Stimulated activated CD4-positive, alpha-beta T cell treated with anti-CD3 and anti-CD28 coated beads, Interleukin-15, amount 100 ng/mL, for 24 hours (primary cell): Measurements from ENCODE around the gene BAIAP3.
"Not testable (repeated sequence)": the region's sequence is repeated elsewhere in the genome, so short reads cannot be mapped to it uniquely, and the experiment has no call there.

Experiments
- DNase-seq: peaks from one replicate; pipeline ENCODE4 v3.0.0-alpha.2; 2020

Gene BAIAP3, protein sequence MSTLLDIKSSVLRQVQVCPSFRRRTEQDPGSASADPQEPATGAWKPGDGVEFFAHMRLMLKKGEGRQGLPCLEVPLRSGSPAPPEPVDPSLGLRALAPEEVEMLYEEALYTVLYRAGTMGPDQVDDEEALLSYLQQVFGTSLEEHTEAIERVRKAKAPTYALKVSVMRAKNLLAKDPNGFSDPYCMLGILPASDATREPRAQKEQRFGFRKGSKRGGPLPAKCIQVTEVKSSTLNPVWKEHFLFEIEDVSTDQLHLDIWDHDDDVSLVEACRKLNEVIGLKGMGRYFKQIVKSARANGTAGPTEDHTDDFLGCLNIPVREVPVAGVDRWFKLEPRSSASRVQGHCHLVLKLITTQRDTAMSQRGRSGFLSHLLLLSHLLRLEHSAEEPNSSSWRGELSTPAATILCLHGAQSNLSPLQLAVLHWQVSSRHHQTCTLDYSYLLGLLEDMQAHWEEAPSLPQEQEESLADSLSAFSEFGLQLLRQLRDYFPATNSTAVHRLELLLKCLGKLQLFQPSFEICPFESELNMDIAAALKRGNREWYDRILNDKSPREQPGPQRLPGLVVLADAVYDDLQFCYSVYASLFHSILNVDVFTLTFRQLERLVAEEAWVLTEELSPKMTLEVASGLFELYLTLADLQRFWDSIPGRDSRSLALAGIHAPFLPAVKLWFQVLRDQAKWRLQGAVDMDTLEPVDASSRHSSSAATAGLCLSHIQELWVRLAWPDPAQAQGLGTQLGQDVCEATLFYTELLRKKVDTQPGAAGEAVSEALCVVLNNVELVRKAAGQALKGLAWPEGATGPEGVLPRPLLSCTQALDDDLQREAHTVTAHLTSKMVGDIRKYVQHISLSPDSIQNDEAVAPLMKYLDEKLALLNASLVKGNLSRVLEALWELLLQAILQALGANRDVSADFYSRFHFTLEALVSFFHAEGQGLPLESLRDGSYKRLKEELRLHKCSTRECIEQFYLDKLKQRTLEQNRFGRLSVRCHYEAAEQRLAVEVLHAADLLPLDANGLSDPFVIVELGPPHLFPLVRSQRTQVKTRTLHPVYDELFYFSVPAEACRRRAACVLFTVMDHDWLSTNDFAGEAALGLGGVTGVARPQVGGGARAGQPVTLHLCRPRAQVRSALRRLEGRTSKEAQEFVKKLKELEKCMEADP

DNA sequence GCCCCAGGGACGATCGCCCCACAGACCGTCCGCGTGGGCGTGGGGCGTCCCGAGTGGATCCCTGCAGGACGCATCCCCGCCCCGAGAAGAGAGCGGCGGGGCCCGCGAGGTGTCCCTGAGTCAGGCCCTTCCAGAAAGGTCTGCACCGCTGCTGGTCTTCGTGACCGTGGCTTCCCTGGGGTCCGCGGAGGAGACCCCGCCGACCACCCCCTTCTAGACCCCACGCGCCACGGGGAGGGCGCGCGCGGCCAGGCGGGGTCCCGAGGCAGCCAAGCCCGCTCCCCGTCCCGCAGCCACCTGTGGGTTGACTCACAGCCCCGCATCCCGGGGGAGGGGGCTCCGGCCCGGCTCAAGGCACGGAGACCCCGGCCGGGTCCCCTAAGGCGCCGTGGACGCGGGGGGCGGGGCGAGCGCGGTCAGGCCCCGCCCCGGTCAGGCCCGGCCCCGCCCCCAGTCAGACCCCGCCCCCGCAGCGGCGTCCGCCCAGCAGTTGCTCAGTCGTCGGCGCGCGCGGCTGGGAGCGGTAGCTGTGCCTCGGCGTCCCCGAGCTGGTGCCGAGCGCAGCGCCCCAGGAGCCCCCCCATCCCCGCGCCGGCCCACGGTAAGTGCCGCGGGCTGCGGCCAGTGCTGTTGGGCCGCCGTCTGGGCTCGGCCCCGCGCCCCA is at the start of gene BAIAP3:
TSS of gene BAIAP3 (plus strand) at position 497 of the 664 bp plus-strand sequence. CDS start 4,905 bp downstream, outside the sequence.
- peak; percentile 68 for DNase-seq

DNA sequence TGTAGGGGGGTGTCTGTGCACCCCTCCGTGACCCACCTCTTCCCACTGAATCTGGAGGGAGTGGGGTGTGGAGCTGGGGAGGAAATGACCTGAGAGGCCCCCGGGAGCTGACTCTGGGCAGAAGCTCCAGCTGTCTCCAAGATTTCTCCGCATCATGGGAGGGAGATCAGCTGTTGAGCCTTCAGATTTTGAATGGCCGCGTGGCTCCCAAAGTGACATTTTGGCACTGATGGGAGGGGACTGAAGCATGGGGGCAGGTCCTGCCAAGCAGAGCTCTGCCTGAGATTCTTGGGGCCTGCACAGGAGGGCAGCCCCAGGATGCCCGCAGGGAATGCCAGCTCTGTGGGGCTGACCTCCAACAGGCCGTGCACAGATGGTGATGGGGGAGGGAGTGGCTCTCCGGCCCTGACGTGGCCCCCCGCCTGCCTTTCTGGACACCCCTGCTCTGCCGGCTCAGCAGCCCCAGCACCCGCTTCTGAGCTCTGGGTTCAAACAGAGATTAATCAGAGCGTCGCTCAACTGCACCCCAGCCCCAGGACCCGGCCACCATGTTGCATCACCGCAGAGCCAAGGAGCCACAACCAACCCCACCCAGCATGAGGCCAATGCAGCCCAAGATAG is 49.3 kb upstream of the BAIAP3 start:
- no peak for DNase-seq

DNA sequence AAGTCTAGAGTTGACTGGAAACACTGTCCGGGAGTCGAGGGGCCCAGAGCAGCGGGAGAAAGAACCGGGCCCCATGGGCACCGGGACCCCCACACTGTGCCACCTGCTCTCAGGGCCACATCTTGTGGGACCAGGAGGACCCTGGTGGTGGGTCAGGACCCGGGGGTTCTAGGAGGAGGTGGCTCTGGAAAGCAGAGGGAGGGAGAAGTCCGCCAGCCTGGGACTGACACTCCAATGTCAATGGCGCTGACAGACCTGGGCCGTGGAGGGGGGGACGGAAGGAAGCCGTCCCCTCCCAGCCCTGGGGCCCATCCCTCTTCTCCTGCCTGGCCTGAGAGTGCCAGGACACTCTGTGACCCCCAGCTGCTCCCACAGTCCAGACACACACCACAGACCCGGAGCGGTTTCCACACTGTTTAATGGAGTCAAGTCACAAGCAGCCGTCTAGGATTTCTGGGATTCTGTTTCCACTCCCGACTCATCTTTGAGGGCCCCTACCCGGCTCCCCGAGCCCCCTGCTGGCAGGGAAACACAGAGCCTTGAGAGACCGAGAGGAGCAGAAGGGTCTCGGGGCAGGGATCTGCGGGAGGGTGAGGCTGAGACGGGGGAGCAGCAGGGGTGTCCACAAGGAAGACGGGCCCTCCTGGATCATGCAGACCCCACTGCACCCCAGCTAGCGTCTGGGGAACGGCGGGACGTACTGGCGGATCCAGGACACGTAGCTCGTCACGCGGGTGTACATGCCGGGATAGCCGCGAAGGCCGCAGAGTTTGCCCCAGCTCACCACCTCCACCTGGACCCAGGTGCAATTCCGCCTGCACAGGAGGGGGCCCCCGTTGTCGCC is 47.6 kb upstream of the BAIAP3 start:
- DNase-seq: no peak

DNA sequence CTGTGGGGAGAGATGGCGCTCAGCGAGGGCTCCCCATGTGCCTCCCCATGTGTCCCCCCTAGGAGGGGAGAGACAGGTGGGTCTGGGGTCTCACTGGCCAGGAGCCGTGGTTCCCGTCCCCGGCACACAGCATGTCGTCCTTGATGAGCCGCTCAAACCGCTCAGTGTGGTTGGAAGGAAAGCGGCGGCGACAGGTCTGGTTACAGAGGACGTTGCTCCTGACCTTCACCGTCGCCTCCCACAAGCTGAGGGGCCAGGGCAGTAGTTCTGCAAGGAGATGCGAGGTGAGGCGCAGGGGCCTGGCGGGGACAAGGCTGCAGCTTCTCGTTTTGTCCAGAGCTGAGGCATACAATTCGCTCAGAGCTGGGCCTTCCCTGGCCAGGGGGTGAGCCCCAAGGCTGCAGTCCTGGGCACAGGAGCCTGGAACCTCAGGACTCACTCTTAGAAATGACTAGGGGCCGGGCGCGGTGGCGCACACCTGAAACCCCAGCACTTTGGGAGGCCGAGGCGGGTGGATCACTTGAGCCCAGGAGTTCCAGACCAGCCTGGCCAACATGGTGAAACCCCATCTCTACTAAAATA is 46.8 kb upstream of the BAIAP3 start:
- no peak for DNase-seq

DNA sequence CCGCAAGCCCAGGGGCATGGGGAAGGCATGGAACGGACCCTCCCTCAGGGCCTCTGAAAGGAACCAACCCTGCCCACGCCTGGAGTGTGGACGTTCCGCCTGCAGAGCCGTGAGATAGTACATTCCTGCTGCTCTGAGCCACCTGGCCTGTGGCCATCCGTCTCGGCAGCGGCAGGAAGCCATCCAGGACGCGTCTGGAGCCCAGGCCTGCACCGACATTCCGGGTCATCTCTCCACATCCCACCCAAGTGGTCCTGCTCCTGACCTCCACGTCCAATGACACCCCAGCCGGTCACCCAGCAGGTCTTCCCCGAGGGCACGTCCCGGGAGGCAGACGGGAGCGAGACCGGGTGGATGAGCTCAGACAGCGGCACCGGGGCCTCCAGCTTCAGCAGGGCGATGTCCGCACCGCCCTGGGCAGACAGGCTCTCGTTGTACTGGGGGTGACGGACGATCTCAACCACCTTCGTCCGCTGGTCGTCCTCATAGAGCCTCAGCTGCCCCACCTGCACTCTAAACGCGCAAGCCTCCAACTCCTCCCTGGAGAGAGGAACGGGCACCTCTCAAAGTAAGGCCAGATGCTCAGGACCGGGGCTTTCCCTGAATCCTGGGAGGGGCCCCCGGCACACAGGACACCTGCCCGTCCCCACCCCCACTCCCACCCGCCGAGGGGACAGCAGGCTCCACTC is 45.3 kb upstream of the BAIAP3 start:
- DNase-seq: no peak

DNA sequence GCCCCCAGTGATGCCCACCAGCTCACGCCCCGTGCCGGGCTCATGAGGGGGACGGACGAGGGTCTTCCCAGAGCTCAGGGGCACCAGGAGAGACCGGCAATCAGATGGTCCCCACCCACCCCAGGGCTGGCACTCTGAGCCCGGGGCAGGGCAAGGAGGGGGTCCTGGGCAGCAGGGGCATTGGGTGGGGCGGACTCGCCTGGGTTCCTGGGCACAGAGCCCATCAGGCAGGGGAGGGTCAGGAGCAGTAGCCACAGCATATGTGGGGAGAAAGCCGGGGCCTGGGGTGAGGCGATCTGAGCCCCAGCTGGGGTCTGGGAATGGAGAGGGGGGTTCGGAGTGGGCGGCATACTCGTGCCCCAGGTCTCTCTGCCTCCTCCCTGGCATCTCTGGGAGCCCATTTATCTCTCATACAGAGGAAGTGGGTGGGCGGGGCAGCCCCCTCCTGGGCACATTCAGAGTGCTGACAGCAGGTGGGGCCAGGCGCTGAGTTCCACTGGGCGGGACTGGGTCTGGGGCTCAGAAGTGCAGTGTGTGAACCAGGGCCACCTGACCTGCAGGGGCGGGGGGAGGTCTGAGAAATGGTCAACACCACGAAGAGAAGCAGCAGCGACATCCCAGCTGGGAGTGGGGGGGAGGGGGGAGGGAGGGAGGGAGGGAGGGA is 44.5 kb upstream of the BAIAP3 start:
- DNase-seq: peak; percentile 27

DNA sequence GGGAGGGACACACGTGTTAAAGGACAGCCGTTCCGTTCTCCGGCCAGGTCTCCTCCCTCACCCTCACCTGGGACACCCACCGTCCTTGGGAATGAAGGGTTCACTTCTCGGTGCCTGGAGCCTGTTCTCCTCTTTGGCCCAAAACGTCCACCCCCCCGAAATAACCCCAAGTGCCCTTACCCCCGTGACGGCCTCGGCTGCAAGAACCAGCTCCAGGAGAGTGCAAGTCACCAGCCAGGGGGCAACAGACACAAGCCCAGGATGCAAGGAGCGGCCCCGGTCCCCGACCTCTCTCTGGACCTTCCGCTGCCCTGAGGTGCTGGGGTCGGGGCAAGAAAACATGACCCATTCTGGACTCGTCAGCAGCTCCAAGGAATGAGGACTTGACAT is 44.0 kb upstream of the BAIAP3 start:
- DNase-seq: no peak

DNA sequence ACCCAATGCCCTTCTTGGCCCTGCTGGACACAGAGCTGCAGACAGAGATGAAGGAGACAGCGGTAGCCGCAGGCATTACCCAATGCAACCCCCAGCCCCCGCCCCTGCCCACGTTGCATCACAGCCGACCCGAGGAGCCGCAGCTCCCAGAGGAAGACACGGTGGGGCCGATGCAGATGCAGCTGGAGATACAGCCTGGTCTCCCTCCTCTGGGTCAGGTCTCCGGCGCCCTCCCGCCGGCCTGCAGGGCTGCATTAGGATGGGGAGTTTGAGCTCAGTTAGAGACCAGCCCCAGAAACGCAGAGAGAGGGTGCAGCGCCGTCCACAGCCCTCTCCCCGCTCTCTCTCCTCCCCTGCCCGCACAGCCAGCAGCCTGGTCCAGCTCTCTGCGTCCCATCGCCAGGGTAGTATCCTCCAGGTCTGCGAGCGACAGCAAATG is 43.4 kb upstream of the BAIAP3 start:
- no peak for DNase-seq

DNA sequence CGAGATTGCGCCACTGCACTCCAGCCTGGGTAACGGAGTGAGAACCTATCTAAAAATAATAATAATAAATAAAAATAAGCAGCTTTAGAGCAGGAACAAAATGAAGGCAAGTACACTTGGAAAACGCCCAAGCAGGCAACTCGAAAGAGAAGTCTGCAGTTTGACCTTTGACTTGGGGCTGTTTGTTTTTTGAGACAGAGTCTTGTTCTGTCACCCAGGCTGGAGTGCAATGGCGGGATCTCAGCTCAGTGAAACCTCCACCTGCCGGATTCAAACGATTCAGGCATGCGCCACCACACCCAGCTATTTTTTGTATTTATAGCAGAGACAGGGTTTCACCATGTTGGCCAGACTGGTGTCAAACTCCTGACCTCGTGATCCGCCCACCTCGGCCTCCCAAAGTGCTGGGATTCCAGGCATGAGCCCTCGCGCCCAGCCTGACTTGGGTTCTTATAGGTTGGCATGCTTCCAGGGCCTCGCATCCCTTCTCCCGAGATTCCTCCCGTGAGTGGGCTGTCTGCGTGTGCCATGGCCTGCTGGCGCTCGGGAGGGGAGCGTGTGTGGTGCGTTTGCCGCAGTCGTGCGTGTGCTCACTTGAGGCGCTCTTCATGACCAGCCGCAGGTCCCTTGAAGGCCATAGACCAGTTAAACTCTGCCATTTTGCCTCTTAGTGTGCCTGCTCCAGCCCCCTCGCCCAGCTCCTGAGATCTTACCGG is 42.4 kb upstream of the BAIAP3 start:
- DNase-seq: no peak

DNA sequence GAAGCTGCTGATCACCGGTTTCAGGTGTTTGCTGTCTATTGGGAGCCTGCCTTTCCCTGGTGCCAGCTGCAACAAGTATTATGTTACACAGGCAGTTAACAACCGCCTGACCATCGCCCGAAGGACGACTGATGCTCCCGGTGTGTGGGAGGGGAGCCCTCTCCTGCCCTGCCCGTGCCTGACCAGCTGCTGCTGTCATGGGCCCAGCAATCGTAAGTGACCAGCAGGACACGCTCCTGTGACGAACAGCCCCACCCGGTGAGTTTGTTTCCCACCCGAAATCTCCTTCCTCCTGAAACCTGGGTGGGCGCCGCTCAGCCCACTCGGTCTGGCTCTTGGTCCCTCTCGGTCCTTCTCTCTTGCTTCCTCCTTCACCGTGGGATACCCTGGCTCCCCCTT is 41.9 kb upstream of the BAIAP3 start:
- no peak for DNase-seq

DNA sequence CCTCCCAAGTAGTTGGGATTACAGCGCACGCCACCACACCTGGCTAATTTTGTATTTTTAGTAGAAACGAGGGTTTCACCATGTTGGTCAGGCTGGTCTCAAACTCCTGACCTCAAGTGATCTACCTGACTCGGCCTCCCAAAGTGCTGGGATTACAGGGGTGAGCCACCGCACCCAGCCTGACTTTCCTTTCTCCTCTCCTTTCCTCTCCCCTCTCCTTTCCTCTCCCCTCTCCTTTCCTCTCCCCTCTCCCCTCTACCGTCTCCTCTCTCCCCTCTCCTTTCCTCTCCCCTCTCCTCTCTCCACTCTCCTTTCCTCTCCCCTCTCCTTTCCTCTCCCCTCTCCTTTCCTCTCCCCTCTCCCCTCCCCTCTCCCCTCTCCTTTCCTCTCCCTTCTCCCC is 41.2 kb upstream of the BAIAP3 start:
- DNase-seq: not testable (repeated sequence)

DNA sequence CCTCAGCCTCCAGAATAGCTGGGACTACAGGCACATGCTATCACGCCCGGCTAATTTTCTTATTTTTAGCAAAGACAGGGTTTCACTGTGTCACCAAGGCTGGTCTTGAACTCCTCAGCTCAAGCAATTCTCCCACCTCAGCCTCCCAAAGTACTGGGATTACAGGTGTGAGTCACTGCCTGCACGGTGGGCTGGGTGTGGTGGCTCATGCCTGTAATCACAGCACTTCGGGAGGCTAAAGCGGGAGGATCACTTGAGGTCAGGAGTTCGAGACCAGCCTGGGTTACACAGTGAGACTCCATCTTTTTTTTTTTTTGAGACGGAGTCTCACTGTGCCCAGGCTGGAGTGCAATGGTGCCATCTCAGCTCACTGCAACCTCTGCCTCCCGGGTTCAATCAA is 40.6 kb upstream of the BAIAP3 start:
- not testable (repeated sequence) for DNase-seq

DNA sequence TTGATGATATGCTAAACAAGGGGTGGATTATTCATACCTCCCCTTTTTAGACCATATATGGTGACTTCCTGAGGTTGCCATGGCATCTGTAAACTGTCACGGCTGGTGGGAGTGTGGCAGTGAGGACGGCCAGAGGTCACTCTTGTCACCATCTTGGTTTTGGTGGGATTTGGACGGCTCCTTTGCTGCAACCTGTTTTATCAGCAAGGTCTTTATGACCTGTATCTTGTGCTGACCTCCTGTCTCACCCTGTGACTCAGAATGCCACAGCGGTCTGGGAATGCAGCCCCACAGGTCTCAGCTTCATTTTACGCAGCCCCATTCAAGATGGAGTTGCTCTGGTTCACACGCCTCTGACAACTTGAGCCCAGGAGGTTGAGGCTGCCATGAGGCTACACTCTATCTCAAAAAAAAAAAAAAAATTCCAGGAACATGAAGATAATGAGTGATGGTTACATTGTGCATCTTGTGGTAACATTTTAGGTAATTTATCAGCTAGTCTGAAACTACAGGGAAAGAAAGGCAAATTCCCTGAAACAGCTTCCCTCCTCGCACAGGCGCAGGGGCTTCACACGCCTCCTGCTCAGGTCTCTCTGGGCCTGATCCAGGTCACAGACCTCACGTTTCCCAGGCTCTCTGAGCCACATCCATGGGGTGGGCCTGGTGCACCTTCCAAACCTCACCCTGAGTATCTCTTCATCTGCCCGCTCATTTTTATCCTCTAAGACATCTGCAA is 39.4 kb upstream of the BAIAP3 start:
- DNase-seq: no peak

DNA sequence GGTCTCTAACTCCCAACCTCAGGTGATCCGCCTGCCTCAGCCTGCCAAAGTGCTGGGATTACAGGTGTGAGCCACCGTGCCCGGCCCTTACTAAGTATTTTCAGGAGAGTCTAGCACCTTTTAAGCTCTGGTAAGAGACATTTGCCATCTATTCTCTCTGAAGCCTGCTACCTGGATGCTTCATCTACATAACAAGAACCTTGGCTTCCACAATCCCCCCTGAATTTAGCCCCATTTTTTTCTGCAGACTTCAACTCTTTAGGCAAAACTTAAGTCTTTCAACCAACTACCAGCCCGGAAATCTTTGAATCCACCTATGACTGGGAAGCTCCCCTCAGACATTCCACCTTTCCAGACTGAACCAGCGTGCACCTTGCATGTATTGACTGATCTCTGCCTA is 38.0 kb upstream of the BAIAP3 start:
- no peak for DNase-seq

DNA sequence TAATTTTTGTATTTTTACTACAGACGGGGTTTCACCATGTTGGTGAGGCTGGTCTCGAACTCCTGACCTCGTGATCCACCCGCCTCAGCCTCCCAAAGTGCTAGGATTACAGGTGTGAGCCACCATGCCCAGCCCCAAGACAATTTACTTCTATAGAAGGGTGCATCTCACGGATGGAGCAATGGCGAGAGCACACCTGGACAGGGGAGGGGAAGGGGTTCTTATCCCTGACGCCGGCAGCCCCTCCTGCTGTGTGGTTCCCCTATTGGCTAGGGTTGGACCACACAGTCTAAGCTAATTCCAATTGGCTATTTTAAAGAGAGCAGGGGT is 36.8 kb upstream of the BAIAP3 start:
- not testable (repeated sequence) for DNase-seq

DNA sequence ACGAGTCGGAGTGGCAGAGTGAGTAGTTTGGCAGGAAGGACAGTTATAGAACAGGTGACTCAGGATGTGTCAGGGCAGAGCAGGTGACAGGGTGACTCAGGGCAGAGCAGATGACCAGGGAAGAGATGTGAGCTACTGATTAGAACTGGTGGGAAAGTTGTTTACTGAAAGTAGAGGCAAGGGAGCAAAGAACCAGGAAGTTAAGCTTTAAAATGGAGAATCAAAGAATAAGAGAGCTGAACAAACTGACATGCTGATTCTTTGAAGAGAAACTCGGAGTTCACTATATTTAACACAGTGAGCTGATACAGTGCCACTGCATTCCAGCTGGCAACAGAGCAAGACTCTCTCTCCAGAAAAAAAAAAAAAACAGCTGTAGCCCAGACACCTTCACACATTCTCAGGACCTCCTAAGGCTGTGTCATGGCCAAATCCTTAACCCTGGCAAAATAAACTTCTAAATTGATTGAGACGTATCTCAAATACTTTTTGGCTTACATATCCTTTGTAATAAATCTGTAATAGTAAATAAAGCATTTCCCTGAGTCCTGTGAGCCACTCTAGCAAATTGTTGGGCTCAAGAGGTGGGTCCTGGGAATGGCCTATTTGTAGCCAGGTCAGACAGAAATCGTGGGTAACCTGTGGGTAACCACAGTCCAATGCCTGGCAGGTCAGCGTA is 36.3 kb upstream of the BAIAP3 start:
- peak; percentile 26 for DNase-seq

DNA sequence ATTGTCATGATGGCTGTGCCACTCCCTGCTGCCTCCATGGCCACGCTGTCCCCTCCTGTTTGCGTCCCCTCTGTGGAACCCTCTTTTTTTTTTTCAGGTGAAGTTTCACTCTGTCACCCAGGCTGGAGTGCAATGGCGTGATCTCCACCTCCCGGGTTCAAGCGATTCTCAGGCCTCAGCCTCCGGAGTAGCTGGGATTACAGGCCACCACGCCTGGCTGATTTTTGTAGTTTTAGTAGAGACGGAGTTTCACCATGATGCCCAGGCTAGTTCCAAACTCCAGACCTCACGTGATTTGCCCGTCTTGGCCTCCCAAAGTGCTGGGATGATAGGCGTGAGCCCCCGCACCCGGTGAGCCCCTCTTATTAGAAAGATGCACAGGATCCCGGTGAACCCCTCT is 35.0 kb upstream of the BAIAP3 start:
- no peak for DNase-seq
